HFFc6 (cell line): ENCODE results near the gene MEF2A. TPM values are rescaled to one million over a fixed set of nuclear protein-coding genes. Genes with fewer than 3 reads are reported as not detected.

Source experiments
- DNase-seq: peaks from one replicate; pipeline ENCODE4 v3.0.0-alpha.2; 2018
- H3K27ac Mint-ChIP-seq: 2 replicates; pipeline ENCODE4 v1.8.0; 2020; ENCODE audit warnings: mild to moderate bottlenecking, mixed read lengths
- H3K27me3 Mint-ChIP-seq: 2 replicates; pipeline ENCODE4 v1.8.0; 2021; ENCODE audit warnings: mild to moderate bottlenecking, moderate library complexity, mixed read lengths; ENCODE audit not compliant: insufficient read depth
- H3K36me3 Mint-ChIP-seq: 2 replicates; pipeline ENCODE4 v1.8.0; 2021; ENCODE audit warnings: low read depth, mixed read lengths
- H3K4me1 Mint-ChIP-seq: 2 replicates; pipeline ENCODE4 v1.8.0; 2020; ENCODE audit warnings: low read depth, mixed read lengths
- H3K4me3 Mint-ChIP-seq: 2 replicates; pipeline ENCODE4 v1.8.0; 2020; ENCODE audit warnings: mild to moderate bottlenecking, moderate library complexity, mixed read lengths
- H3K9me3 Mint-ChIP-seq: 2 replicates; pipeline ENCODE4 v1.8.0; 2020; ENCODE audit warnings: mild to moderate bottlenecking, mixed read lengths
- total RNA-seq, 6 experiments: library from RNA; stranded (reverse); fragmentation: NEBNext Ultra II Directional; extraction: Animal tissue kit (Norgen Biotek cat#: 25700); gene quantifications; 2 replicates in 1 of 6; 3 replicates in 5 of 6; pipeline ENCODE4 v1.2.3, GENCODE V29; 2021
- TF ChIP-seq, protein P1 (sequence below): fragments of 200-600 bp; sonication (generic); IDR thresholded peaks from 2 replicates; pipeline ENCODE4 v1.5.0; 2021; ENCODE audit warnings: antibody characterized with exemption, mild to moderate bottlenecking

MEF2A gene
- total RNA-seq, 6 experiments from 2014 or later: 22.8 to 25.8 (median 24.0) TPM

DNA sequence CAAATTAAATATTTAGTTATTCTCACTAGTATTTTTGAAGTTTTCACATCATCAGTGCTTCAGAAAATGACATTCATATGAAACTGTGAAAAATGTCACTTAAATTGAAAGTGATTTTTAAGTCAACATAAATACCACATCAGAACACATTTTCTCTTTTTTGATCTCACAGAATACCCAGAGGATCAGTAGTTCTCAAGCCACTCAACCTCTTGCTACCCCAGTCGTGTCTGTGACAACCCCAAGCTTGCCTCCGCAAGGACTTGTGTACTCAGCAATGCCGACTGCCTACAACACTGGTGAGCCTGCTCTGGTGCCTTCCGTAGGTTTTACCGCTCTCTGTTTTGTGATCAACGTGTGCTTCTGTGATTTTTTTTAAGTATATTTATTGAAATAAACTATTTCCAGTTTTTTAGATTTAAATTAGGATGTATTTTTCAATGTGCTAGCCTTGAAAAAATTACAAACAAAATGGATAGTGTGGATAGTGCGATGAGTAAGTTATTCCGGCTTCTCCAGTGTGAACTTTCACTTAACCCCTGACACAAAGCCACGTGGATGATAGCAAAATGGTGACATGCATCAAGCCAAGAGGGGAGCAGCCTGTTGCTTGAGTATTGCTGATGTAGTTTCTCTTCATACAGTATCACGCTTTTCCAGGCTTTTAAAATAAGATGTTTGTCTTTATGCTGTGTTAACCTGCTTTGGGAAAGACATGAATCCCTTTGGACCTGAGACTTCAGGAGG lies 140.9 kb downstream of the MEF2A start:
- Mint-ChIP-seq H3K4me1 (peaks cover 55% of the 10 kb centered on the region), H3K9me3 (no peaks in the 10 kb centered on the region), H3K4me3 (peak overlapping the region; percentile 85), H3K36me3 (0 out of 2 replicates have a peak, but pooled peaks cover 13% of the 10 kb centered on the region), H3K27ac (peak overlapping the region; percentile 79), H3K27me3 (no peaks in the 10 kb centered on the region; the same call in none of the 2 replicates)
- TF ChIP-seq, protein P1, sequence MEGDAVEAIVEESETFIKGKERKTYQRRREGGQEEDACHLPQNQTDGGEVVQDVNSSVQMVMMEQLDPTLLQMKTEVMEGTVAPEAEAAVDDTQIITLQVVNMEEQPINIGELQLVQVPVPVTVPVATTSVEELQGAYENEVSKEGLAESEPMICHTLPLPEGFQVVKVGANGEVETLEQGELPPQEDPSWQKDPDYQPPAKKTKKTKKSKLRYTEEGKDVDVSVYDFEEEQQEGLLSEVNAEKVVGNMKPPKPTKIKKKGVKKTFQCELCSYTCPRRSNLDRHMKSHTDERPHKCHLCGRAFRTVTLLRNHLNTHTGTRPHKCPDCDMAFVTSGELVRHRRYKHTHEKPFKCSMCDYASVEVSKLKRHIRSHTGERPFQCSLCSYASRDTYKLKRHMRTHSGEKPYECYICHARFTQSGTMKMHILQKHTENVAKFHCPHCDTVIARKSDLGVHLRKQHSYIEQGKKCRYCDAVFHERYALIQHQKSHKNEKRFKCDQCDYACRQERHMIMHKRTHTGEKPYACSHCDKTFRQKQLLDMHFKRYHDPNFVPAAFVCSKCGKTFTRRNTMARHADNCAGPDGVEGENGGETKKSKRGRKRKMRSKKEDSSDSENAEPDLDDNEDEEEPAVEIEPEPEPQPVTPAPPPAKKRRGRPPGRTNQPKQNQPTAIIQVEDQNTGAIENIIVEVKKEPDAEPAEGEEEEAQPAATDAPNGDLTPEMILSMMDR: no peak
- DNase-seq: no peak

DNA sequence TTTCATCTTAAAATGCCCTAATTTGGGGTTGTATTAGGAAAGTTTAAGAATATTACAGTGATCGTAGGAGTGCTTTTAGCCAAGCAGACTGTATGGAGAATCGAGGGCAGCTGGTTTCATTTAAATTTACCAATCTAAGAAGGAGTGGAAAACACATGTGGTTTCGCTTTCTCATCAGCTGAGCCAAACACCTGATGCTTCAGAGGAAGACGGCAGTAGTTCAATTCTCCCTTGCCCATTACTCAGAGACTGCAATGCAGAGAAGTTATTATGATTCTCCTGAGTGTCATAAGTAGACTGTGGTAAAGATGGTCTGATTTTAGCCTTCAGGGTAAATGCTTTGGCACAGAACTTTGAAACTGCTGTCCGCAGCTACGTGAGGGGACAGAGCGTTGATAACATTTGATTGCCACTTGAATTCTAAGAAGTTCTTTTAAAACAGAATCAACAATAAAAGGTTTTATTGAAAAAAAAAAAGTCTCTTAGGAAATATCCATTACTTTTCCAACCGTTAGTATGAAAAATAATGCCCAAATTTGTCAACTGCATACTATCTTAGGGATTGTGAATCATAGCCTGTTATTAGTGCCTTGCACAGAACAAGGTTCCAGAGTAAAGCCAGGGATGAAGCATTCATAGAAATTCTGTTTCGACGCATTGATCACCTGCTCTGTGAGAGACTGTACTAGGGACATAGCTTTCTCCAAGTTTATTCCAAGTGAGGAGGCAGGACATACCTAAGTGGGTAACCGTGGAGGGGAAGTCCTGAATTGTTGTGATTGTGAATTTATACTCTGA lies 141.9 kb downstream of the MEF2A start:
- H3K36me3 Mint-ChIP-seq: 0 out of 2 replicates have a peak, but pooled peaks cover 13% of the 10 kb centered on the region
- peak overlapping the region; percentile 79 for H3K27ac Mint-ChIP-seq
- TF ChIP-seq, protein P1: no peak
- peaks cover 53% of the 10 kb centered on the region for H3K4me1 Mint-ChIP-seq
- H3K27me3 Mint-ChIP-seq: no peaks in the 10 kb centered on the region; the same call in none of the 2 replicates
- peak; percentile 73 for DNase-seq
- no peaks in the 10 kb centered on the region for H3K9me3 Mint-ChIP-seq
- H3K4me3 Mint-ChIP-seq: peak overlapping the region; percentile 85

DNA sequence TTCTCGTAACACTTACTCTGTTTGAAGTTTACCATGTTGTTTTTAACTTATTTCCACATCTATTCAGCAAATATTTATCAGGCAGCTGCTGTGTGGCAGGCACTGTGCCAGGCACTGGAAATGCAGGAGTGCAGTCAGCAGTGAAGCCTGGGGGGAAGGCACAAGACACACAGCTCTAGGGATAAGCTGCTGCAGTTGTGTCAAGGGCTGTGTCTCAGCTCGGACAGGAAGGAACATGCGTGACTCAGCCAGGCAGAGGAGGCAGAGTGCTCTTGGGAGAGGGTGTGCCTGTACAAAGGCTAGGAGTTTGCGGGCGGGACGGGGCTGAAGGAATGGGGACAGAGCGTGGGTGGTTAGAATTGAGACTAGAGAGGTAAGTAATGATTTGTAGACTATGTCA lies 142.8 kb downstream of the MEF2A start:
- TF ChIP-seq, protein P1: no peak
- Mint-ChIP-seq H3K4me1 (peaks cover 44% of the 10 kb centered on the region), H3K27ac (peak overlapping the region; percentile 84), H3K27me3 (no peaks in the 10 kb centered on the region; the same call in none of the 2 replicates), H3K4me3 (peak overlapping the region; percentile 77), H3K9me3 (no peaks in the 10 kb centered on the region), H3K36me3 (0 out of 2 replicates have a peak, but pooled peaks cover 13% of the 10 kb centered on the region)
- DNase-seq: peak; percentile 87

DNA sequence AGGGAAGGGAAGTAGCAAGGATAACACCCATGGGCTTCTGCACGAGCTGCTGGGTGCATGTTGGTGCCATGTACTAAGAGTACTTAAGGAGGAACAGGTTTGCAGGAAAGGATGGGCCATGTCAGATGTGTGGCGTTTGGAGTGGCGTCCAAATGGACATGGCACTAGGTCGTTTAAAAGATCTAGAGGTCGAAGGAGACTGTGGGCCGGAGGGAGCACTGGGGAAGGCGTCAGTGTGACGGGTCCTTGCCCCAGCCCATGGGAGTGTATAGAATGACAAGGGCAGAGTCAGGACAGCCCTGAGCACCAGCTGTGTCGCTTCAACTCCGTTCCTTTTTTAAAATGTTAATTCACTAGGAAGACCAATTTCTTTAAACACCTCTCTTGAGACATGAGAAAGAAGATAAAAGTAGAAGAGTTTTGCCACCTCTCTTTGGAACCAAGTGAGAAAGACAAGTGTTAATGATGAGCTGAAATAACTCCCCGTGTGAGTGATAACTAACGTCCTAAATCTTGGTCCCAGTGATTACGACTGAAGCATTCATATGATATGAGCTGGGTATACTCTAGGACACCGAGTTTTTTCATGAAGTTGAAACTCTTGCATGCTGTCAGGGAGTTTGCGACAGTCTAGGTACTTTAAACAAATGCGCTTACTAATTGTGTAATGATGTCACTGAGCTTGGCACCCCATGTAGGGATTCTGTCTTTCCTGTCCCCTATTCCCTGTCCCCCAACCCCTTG lies 143.6 kb downstream of the MEF2A start:
- H3K4me3 Mint-ChIP-seq: peak overlapping the region; percentile 77
- DNase-seq: no peak
- no peaks in the 10 kb centered on the region for H3K9me3 Mint-ChIP-seq
- H3K27ac Mint-ChIP-seq: peak overlapping the region; percentile 84
- 0 out of 2 replicates have a peak, but pooled peaks cover 13% of the 10 kb centered on the region for H3K36me3 Mint-ChIP-seq
- peaks cover 36% of the 10 kb centered on the region for H3K4me1 Mint-ChIP-seq
- TF ChIP-seq, protein P1: no peak
- H3K27me3 Mint-ChIP-seq: no peaks in the 10 kb centered on the region; the same call in none of the 2 replicates

DNA sequence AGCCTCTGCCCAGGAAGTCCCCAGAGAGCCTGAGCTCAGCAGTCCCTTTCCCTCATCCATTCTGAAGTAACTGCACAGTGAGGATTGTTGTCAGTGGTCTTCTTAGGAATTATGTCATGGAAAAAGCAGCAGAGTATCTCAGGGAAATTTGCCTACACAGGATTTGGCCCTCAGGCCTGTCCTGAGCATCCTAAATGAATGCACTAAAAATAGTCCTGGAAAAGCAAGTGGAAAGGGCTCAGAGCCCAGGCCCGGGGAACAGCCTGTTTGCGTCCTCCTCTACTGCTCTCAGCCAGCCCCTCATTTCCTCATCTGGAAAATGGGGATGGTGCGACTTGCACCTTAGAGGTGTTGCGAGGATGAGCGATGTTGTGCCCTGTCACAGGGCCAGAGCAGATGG lies 145.8 kb downstream of the MEF2A start:
- Mint-ChIP-seq H3K9me3 (no peaks in the 10 kb centered on the region), H3K4me1 (peaks cover 32% of the 10 kb centered on the region), H3K27me3 (no peaks in the 10 kb centered on the region; the same call in none of the 2 replicates), H3K27ac (no peak overlapping the region), H3K4me3 (no peak overlapping the region), H3K36me3 (0 out of 2 replicates have a peak, but pooled peaks cover 13% of the 10 kb centered on the region)
- TF ChIP-seq, protein P1: no peak
- no peak for DNase-seq
